Hematopoietic multipotent progenitor cell treated with erythropoietin and hydrocortisone succinate and interleukin-3 and kit ligand, for 6 days (in vitro differentiated cells): ENCODE results near the gene IL36B.

Source experiments
- DNase-seq: peaks from one replicate; pipeline ENCODE4 v3.0.0-alpha.2; 2015

The IL36B gene

GRCh38 chr2:113075030-113075429, 22.4 kb upstream of the IL36B start:
- no peak for DNase-seq

- no peak for DNase-seq
Measured at GRCh38 chr2:113073325-113073834, 20.7 kb upstream of the IL36B start.

- no peak for DNase-seq
Measured at GRCh38 chr2:113072584-113072983, 19.9 kb upstream of the IL36B start.

GRCh38 chr2:113070606-113070975, 17.9 kb upstream of the IL36B start:
- DNase-seq: no peak

GRCh38 chr2:113069676-113070605, 17.3 kb upstream of the IL36B start:
- no peak for DNase-seq

- DNase-seq: no peak
Measured at GRCh38 chr2:113068706-113069485, 16.2 kb upstream of the IL36B start.

- no peak for DNase-seq
Measured at GRCh38 chr2:113068249-113068648, 15.6 kb upstream of the IL36B start.

- no peak for DNase-seq
Measured at GRCh38 chr2:113067681-113068080, 15.0 kb upstream of the IL36B start, which contains the start of gene IL1F10. TSS of gene IL1F10 (plus strand) at chr2:113067970. CDS start at chr2:113072739, 4,769 bp downstream.

GRCh38 chr2:113064898-113065297, 12.2 kb upstream of the IL36B start:
- DNase-seq: no peak

- DNase-seq: no peak
Measured at GRCh38 chr2:113064281-113064680, 11.6 kb upstream of the IL36B start.

- DNase-seq: no peak
Measured at GRCh38 chr2:113061896-113062770, 9.5 kb upstream of the IL36B start.

- DNase-seq: no peak
Measured at GRCh38 chr2:113061241-113061640, 8.6 kb upstream of the IL36B start.

- no peak for DNase-seq
Measured at GRCh38 chr2:113060796-113061195, 8.1 kb upstream of the IL36B start.

GRCh38 chr2:113060396-113060795, 7.7 kb upstream of the IL36B start:
- no peak for DNase-seq

- no peak for DNase-seq
Measured at GRCh38 chr2:113058998-113059960, 6.6 kb upstream of the IL36B start, which contains the start of gene IL36RN. TSS of gene IL36RN (plus strand) at chr2:113059198. CDS start at chr2:113059439, 241 bp downstream.

- DNase-seq: no peak
Measured at GRCh38 chr2:113058411-113058994, 5.8 kb upstream of the IL36B start.

- no peak for DNase-seq
Measured at GRCh38 chr2:113057117-113057516, 4.5 kb upstream of the IL36B start.

- DNase-seq: no peak
Measured at GRCh38 chr2:113056521-113056920, 3.9 kb upstream of the IL36B start.

GRCh38 chr2:113054066-113054465, 1.4 kb upstream of the IL36B start:
- DNase-seq: no peak

GRCh38 chr2:113053666-113054065, 999 bp upstream of the IL36B start:
- DNase-seq: no peak
